ENCODE results near the gene SLC7A14.

- no peak for TF ChIP-seq REST (IDR thresholded peaks at IDR 0.05; ENCODE audit: insufficient read depth in 1 of 2, low read depth in 2 of 2, low read length in 2 of 2)
- no peak for TF ChIP-seq POLR2AphosphoS5 (IDR thresholded peaks at IDR 0.05; ENCODE audit: low read depth, low read length)
Measured at GRCh38 chr3:170471149-170471548, 114.7 kb downstream of the SLC7A14 start.

Data from PFSK-1 (cell line).